Loucy (cell line): ENCODE data around the gene TMEM139.

Experiments
- CTCF ChIP-seq: fragments of 200-600 bp; sonication (generic); conservative IDR thresholded peaks from 2 replicates; pipeline ENCODE4 v1.5.1; 2014; ENCODE audit warnings: mild to moderate bottlenecking, antibody characterized with exemption, low read length
- EZH2phosphoT487 ChIP-seq: fragments of 200-600 bp; IDR thresholded peaks from 2 replicates; pipeline ENCODE4 v1.6.1; 2018; ENCODE audit warnings: antibody characterized with exemption, mild to moderate bottlenecking, moderate library complexity, borderline replicate concordance

DNA sequence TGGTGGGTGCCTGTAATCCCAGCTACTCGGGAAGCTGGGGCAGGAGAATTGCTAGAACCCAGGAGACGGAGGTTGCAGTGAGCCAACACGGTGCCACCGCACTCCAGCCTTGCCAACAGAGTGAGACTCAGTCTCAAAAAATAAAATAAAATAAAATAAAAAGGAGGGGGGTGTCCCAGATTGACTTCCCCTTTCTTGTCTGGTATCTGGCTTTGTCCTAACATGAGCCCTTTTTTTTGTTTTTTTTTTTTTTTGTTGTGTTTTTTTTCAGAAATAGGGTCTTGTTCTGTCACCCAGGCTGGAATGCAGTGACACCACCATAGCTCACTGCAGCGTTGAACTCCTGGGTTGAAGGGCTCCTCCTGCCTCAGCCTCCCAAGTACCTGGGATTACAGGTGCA, 8.1 kb downstream of the TMEM139 start:
- no peak for TF ChIP-seq CTCF
- TF ChIP-seq EZH2phosphoT487, result no peak
